Activated T-helper 1 cell treated with Interleukin-2 at 50 U/mL for 16 hours (primary cell): Measurements from ENCODE around the gene KHDC1.
"Not testable (repeated sequence)": the region's sequence is repeated elsewhere in the genome, so short reads cannot be mapped to it uniquely, and the experiment has no call there.

Experiments used
- DNase-seq: peaks from one replicate; pipeline ENCODE4 v3.0.0-alpha.2; 2020; ENCODE audit warnings: low read depth

KHDC1 gene

DNA sequence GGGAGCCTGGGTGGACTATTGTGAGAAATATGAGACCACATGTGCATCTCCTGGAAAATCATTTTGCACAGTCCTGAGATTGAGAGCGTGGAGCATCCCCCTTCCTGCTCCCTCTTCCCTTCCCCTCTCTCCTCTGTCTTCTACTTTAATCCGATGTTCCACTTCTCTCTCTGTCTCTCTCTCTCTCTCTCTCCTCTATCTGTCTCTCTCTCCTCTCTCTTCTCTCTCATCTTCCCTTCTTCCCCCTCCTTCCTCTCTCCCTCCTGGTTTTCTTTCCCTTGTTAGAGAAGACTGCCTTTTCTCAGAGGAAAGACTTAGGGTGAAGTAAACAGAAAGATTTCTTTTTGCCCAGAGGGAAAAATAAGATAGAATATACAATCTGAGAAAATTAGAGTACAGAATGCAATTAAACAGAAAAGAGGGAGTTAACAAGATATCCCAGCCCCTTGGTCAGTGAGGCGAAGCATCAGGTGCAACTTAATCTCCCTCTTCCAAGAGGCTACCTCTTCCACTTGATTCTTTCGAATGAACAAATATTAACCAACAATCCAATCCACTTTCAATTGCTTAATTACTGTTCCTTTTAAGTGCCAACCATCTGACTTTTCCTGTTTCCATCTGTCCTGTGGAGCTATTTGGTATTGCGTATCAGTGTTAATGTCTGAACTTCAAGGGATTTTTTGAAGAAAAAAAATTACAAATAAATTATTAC lies 14.6 kb downstream of the KHDC1 start:
- no peak for DNase-seq

- no peak for DNase-seq
These were observed 21.0 kb downstream of the KHDC1 start for GRCh38 chr6:73242001-73242400.

- DNase-seq: no peak
These were observed 22.3 kb downstream of the KHDC1 start for GRCh38 chr6:73240730-73241129.

DNA sequence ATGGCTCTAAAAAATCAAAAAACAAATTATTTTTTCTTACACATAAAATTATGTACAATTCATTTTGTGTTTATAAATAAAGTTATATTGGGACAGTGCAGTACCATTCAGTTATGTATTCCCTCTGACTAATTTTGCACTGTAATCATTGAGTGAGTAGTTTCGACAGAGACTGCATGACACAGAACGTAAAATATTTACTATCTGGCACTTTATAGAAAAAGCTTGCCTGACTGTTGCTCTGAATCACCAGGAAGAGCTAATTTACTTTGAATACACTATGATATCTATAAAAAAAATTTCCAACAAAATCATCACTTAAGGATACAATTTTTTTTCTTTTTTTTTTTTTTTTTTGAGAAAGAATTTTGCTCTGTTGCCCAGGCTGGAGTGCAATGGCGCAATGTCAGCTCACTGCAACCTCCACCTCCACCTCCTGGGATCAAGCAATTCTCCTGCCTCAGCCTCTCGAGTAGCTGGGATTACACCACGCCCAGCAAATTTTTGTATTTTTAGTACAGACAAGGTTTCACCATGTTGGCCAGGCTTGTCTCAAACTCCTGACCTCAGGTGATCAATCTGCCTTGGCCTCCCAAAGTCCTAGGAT lies 26.7 kb downstream of the KHDC1 start:
- DNase-seq: no peak

GRCh38 chr6:73234733-73235132 lies 28.3 kb downstream of the KHDC1 start:
- no peak for DNase-seq

DNA sequence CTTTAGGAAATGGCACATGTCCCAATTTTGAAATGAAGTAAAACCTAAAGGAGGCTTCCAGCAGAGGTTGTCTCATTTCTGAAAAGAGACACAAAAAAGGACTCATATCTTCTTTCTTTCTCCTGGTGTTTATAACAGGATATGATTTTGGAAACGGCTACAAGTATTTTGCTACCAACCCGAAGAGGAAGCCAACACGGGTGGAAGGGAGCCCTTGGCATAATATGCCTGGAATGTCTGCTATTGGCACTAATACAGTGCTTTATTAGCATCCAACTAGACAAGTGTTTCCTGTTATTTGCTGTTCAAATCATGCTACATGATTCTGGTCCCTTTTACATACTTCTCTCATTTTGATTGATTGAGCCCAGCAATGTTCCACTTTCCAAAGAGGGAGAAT lies 29.0 kb downstream of the KHDC1 start:
- not testable (repeated sequence) for DNase-seq

GRCh38 chr6:73233048-73233447 lies 29.9 kb downstream of the KHDC1 start:
- no peak for DNase-seq

DNA sequence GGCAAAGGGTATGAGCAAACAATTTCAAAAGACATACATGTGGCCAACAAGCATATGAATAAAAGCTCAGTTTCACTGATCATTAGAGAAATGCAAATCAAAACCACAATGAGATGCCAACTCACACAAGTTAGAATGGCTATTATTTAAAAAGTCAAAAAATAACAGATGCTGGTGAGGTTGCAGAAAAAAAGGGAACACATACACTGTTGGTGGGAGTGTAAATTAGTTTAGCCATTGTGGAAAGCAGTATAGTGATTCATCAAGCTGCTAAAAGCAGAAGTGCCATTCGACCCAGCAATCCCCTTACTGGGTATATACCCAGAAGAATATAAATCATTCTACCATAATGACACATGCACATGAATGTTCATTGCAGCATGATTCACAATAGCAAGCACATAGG lies 31.0 kb downstream of the KHDC1 start:
- DNase-seq: no peak

GRCh38 chr6:73227606-73228255 lies 35.3 kb downstream of the KHDC1 start:
- DNase-seq: no peak

DNA sequence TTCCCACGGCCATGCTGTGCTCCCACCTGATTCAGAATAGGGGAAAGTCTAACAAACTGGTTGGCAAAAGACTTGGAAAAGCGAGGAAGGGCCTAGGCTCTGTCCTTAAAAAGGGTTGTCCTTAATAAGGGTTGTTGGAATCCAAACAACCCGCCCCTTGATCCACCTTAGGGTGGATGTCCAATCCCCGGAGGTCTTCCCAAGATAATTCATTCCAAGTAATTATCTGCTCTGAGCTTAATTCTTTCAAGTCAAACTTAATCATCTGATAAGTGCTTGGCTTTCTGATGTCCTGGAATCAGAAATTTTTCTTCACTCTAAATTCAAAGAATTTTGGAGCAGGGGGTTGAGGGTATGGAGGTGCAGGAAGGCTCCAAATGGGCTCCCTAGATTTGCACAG lies 37.6 kb downstream of the KHDC1 start, which contains the start of gene KHDC1L:
Gene KHDC1L, minus strand, starts transcription at position 101 of the 400 bp plus-strand sequence. Its CDS starts 88 bp downstream, at position 13.
- no peak for DNase-seq

GRCh38 chr6:73216859-73217258 lies 46.1 kb downstream of the KHDC1 start:
- DNase-seq: no peak

GRCh38 chr6:73209117-73209516 lies 53.9 kb downstream of the KHDC1 start:
- DNase-seq: no peak

DNA sequence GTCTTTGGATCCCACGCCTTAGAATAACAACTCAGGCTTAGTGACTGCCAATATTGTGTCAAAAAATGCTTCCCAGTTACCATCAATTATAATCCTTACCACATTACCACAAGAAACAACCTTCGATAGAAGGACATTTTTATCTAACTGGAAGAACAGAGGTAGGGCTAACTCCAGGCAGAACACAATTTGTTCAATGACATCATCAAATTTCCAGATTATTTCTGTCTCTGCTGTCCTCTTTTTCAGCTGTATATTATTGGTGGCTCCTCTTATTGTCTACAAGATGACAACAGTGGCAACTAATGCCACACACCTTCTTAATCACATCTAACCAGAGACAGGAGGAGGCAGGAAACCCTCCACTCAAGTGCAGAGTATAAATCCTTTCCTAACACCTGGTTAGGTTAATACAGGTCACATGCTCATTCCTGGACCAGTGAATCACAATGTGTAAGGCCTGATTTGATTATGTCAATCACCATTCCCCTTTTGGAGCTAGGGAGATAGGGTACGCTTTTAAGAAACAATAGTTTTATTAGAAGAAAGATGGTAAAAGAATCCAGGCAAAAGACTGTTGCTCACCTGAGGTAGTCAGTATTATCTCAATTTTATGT lies 55.7 kb downstream of the KHDC1 start:
- no peak for DNase-seq

DNA sequence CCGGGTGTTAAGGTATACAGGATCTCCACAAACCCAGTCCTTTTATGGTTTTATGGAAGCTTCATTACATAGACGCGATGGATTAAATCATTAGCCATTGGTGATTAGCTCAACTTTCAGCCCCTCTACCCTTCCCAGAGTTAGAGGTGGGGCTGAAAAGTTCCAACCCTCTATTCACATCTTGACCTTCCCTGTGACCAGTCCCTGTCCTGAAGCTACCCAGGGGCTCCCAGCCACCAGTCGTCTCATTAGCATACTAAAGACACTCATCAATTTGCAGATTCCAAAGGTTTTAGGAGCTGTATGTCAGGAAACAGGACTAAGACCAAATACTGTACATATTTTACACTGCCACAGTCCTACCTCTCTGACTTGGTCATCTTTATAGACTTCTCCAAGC lies 58.7 kb downstream of the KHDC1 start:
- DNase-seq: no peak

GRCh38 chr6:73203098-73203497 lies 59.9 kb downstream of the KHDC1 start:
- DNase-seq: no peak

DNA sequence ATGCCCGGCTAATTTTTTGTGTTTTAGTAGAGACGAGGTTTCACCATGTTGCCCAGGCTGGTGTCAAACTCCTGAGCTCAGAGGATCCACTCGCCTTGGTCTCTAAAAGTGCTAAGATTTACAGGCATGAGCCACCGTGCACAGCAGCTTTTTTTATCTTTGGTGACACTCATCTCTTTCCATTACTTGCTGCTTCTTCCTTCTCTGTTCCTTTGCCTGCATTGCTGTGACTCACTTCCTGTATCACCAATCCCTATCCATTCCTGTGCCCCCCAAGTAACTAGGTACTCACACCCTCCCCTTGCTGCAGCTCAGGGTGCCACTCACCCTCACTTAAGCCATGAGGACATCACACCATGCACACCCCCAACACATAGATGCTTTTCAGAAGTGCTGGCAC lies 62.3 kb downstream of the KHDC1 start:
- no peak for DNase-seq

- no peak for DNase-seq
These were observed 62.7 kb downstream of the KHDC1 start for GRCh38 chr6:73200247-73200646.

- DNase-seq: no peak
These were observed 68.3 kb downstream of the KHDC1 start for GRCh38 chr6:73194744-73195143.

DNA sequence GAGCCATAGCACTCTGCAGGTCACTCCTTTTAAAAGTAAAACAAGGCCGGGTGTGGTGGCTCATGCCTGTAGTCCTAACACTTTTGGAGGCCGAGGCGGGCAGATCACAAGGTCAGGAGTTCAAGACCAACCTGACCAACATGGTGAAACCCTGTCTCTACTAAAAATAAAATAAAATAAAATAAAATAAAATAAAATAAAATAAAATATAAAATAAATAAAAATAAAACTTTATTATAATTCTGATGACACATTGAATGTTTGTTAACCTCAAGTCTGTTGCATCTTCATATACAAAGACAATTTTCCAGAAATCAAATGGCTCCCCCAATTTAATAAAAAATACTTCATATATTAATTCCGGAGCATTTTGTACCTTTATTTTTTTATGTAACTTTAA lies 69.7 kb downstream of the KHDC1 start:
- not testable (repeated sequence) for DNase-seq
